ENCODE measurements around the gene MTRR.

MTRR gene

DNA sequence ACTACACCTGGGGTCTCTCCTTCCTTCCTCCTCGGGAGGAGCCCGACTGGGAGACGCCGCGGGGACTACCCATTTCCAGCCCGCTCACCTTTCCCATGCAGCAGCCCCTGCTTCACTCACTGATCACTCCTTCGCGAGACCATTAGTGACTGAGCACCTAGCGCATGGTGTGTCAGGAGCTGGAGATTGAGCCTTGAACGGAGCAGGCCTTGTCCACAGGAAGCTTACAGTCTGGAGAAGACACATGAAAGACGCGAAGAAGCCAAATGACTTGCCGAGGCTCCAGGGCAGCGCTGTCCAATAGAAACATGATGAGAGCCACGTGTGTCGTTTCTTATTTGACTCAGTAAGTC is 17.7 kb upstream of the MTRR start:
- Histone ChIP-seq H3F3A (ENCODE audit: insufficient read depth, low read length) (no peaks in the 10 kb centered on the region), H3K9me2 (replicated peaks; ENCODE audit: insufficient read depth, low read length) (no peaks in the 10 kb centered on the region), H3K36me3 (replicated peaks; ENCODE audit: insufficient read depth, low read length) (no peaks in the 10 kb centered on the region), H3K4me1 (ENCODE audit: low read length) (no peaks in the 10 kb centered on the region), H3K27ac (ENCODE audit: low read length) (no peak overlapping the region), H3K4me2 (ENCODE audit: low read depth, low read length) (peak overlapping the region; percentile 32; the same call in 1 of the 2 replicates), H3K4me3 (ENCODE audit: low read length) (no peak overlapping the region), H3K9ac (ENCODE audit: low read length) (no peak overlapping the region), H3K27me3 (replicated peaks; ENCODE audit: insufficient read depth, low read length) (no peaks in the 10 kb centered on the region), H4K20me1 (ENCODE audit: insufficient read depth, low read length) (no peaks in the 10 kb centered on the region), H2AFZ (ENCODE audit: low read length) (no peak overlapping the region), H3K79me2 (ENCODE audit: low read length) (no peaks in the 10 kb centered on the region), H3K9me3 (replicated peaks; ENCODE audit: insufficient read depth, low read length) (no peaks in the 10 kb centered on the region)
- TF ChIP-seq EZH2phosphoT487 (IDR thresholded peaks at IDR 0.05; ENCODE audit: low read length) (no peak), EZH2 (optimal IDR thresholded peaks at IDR 0.05; ENCODE audit: low read depth, low read length) (no peak)
- TF ChIP-seq, protein P1, sequence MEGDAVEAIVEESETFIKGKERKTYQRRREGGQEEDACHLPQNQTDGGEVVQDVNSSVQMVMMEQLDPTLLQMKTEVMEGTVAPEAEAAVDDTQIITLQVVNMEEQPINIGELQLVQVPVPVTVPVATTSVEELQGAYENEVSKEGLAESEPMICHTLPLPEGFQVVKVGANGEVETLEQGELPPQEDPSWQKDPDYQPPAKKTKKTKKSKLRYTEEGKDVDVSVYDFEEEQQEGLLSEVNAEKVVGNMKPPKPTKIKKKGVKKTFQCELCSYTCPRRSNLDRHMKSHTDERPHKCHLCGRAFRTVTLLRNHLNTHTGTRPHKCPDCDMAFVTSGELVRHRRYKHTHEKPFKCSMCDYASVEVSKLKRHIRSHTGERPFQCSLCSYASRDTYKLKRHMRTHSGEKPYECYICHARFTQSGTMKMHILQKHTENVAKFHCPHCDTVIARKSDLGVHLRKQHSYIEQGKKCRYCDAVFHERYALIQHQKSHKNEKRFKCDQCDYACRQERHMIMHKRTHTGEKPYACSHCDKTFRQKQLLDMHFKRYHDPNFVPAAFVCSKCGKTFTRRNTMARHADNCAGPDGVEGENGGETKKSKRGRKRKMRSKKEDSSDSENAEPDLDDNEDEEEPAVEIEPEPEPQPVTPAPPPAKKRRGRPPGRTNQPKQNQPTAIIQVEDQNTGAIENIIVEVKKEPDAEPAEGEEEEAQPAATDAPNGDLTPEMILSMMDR (IDR thresholded peaks at IDR 0.05; ENCODE audit: low read length) = no peak
- no peak for DNase-seq

GRCh38 chr5:7851617-7852289 is 17.2 kb upstream of the MTRR start:
- no peak overlapping the region for H3K9ac ChIP-seq (ENCODE audit: low read length)
- H3K36me3 ChIP-seq (replicated peaks; ENCODE audit: insufficient read depth, low read length) = no peaks in the 10 kb centered on the region
- no peaks in the 10 kb centered on the region for H3K27me3 ChIP-seq (replicated peaks; ENCODE audit: insufficient read depth, low read length)
- H2AFZ ChIP-seq (ENCODE audit: low read length) = no peak overlapping the region
- H4K20me1 ChIP-seq (ENCODE audit: insufficient read depth, low read length) = no peaks in the 10 kb centered on the region
- no peaks in the 10 kb centered on the region for H3K9me2 ChIP-seq (replicated peaks; ENCODE audit: insufficient read depth, low read length)
- TF ChIP-seq EZH2phosphoT487 (IDR thresholded peaks at IDR 0.05; ENCODE audit: low read length) (no peak), EZH2 (optimal IDR thresholded peaks at IDR 0.05; ENCODE audit: low read depth, low read length) (no peak)
- TF ChIP-seq, protein P1 (IDR thresholded peaks at IDR 0.05; ENCODE audit: low read length) = no peak
- H3K79me2 ChIP-seq (ENCODE audit: low read length) = no peaks in the 10 kb centered on the region
- H3K9me3 ChIP-seq (replicated peaks; ENCODE audit: insufficient read depth, low read length) = no peaks in the 10 kb centered on the region
- H3K4me3 ChIP-seq (ENCODE audit: low read length) = no peak overlapping the region
- H3F3A ChIP-seq (ENCODE audit: insufficient read depth, low read length) = no peaks in the 10 kb centered on the region
- H3K4me1 ChIP-seq (ENCODE audit: low read length) = no peaks in the 10 kb centered on the region
- no peak overlapping the region for H3K27ac ChIP-seq (ENCODE audit: low read length)
- DNase-seq = no peak
- H3K4me2 ChIP-seq (ENCODE audit: low read depth, low read length) = no peak overlapping the region

GRCh38 chr5:7852542-7852941 is 16.4 kb upstream of the MTRR start:
- no peak overlapping the region for H3K4me2 ChIP-seq (ENCODE audit: low read depth, low read length)
- H3K4me3 ChIP-seq (ENCODE audit: low read length) = no peak overlapping the region
- H3K36me3 ChIP-seq (replicated peaks; ENCODE audit: insufficient read depth, low read length) = no peaks in the 10 kb centered on the region
- H3K9ac ChIP-seq (ENCODE audit: low read length) = no peak overlapping the region
- H3K79me2 ChIP-seq (ENCODE audit: low read length) = no peaks in the 10 kb centered on the region
- H3K27ac ChIP-seq (ENCODE audit: low read length) = no peak overlapping the region
- H3F3A ChIP-seq (ENCODE audit: insufficient read depth, low read length) = no peaks in the 10 kb centered on the region
- no peak overlapping the region for H2AFZ ChIP-seq (ENCODE audit: low read length)
- no peaks in the 10 kb centered on the region for H3K4me1 ChIP-seq (ENCODE audit: low read length)
- no peak for DNase-seq
- no peaks in the 10 kb centered on the region for H3K9me3 ChIP-seq (replicated peaks; ENCODE audit: insufficient read depth, low read length)
- H3K9me2 ChIP-seq (replicated peaks; ENCODE audit: insufficient read depth, low read length) = no peaks in the 10 kb centered on the region
- TF ChIP-seq EZH2phosphoT487 (IDR thresholded peaks at IDR 0.05; ENCODE audit: low read length) (no peak), EZH2 (optimal IDR thresholded peaks at IDR 0.05; ENCODE audit: low read depth, low read length) (no peak)
- TF ChIP-seq, protein P1 (IDR thresholded peaks at IDR 0.05; ENCODE audit: low read length) = no peak
- no peaks in the 10 kb centered on the region for H3K27me3 ChIP-seq (replicated peaks; ENCODE audit: insufficient read depth, low read length)
- H4K20me1 ChIP-seq (ENCODE audit: insufficient read depth, low read length) = no peaks in the 10 kb centered on the region

Measured in MM.1S (cell line).